ENCODE measurements around the gene IGFBP2.

IGFBP2 gene

GRCh38 chr2:216678813-216679657 is 45.8 kb downstream of the IGFBP2 start:
- TF ChIP-seq CTCF (IDR thresholded peaks at IDR 0.05; ENCODE audit: low read depth, low read length): no peak
- DNase-seq: no peak

GRCh38 chr2:216679658-216680024 is 46.4 kb downstream of the IGFBP2 start:
- no peak for DNase-seq
- Histone ChIP-seq H3K4me3 (ENCODE audit: low read depth, low read length) (no peak overlapping the region), H3K27me3 (ENCODE audit: insufficient read depth, low read depth, severe bottlenecking) (no peaks in the 10 kb centered on the region), H3K9me3 (ENCODE audit: severe bottlenecking) (no peaks in the 10 kb centered on the region), H3K27ac (no peak overlapping the region), H3K36me3 (no peaks in the 10 kb centered on the region; the same call in 1 of the 2 replicates)
- no peak for TF ChIP-seq CTCF (IDR thresholded peaks at IDR 0.05; ENCODE audit: low read depth, low read length)

More at GRCh38 chr2:216678813-216679657, 45.8 kb downstream of the IGFBP2 start:
- no peaks in the 10 kb centered on the region for H3K9me3 ChIP-seq (ENCODE audit: severe bottlenecking)
- H3K36me3 ChIP-seq: no peaks in the 10 kb centered on the region; the same call in 1 of the 2 replicates
- no peak overlapping the region for H3K4me3 ChIP-seq (ENCODE audit: low read depth, low read length)
- no peak overlapping the region for H3K27ac ChIP-seq
- H3K27me3 ChIP-seq (ENCODE audit: insufficient read depth, low read depth, severe bottlenecking): no peaks in the 10 kb centered on the region

GRCh38 chr2:216680951-216681629 is 47.9 kb downstream of the IGFBP2 start:
- H3K36me3 ChIP-seq: no peaks in the 10 kb centered on the region; the same call in 1 of the 2 replicates

GRCh38 chr2:216681683-216682082 is 48.5 kb downstream of the IGFBP2 start:
- no peak overlapping the region for H3K27ac ChIP-seq

More at GRCh38 chr2:216680951-216681629, 47.9 kb downstream of the IGFBP2 start:
- Histone ChIP-seq H3K9me3 (ENCODE audit: severe bottlenecking) (no peaks in the 10 kb centered on the region), H3K4me3 (ENCODE audit: low read depth, low read length) (no peak overlapping the region), H3K27me3 (ENCODE audit: insufficient read depth, low read depth, severe bottlenecking) (no peaks in the 10 kb centered on the region), H3K27ac (no peak overlapping the region)
- no peak for DNase-seq
- TF ChIP-seq CTCF (IDR thresholded peaks at IDR 0.05; ENCODE audit: low read depth, low read length): no peak

GRCh38 chr2:216683846-216684245 is 50.6 kb downstream of the IGFBP2 start:
- Histone ChIP-seq H3K4me3 (ENCODE audit: low read depth, low read length) (no peak overlapping the region), H3K27me3 (ENCODE audit: insufficient read depth, low read depth, severe bottlenecking) (no peaks in the 10 kb centered on the region), H3K36me3 (no peaks in the 10 kb centered on the region; the same call in 1 of the 2 replicates), H3K9me3 (ENCODE audit: severe bottlenecking) (no peaks in the 10 kb centered on the region), H3K27ac (no peak overlapping the region)
- DNase-seq: no peak
- TF ChIP-seq CTCF (IDR thresholded peaks at IDR 0.05; ENCODE audit: low read depth, low read length): no peak

More at GRCh38 chr2:216681683-216682082, 48.5 kb downstream of the IGFBP2 start:
- no peak for DNase-seq
- TF ChIP-seq CTCF (IDR thresholded peaks at IDR 0.05; ENCODE audit: low read depth, low read length): no peak
- H3K36me3 ChIP-seq: no peaks in the 10 kb centered on the region; the same call in 1 of the 2 replicates
- H3K4me3 ChIP-seq (ENCODE audit: low read depth, low read length): no peak overlapping the region
- H3K27me3 ChIP-seq (ENCODE audit: insufficient read depth, low read depth, severe bottlenecking): no peaks in the 10 kb centered on the region
- no peaks in the 10 kb centered on the region for H3K9me3 ChIP-seq (ENCODE audit: severe bottlenecking)

All from WERI-Rb-1 (cell line).